GM21423 (cell line): ENCODE results near the gene IL4I1.

ENCODE experiments used
- ATAC-seq: cut with Tn5 transposase; IDR thresholded peaks from one replicate; pipeline ENCODE4 v1.9.1; 2021; ENCODE audit warnings: mild to moderate bottlenecking, moderate library complexity; ENCODE audit not compliant: unreplicated experiment

Gene IL4I1

DNA sequence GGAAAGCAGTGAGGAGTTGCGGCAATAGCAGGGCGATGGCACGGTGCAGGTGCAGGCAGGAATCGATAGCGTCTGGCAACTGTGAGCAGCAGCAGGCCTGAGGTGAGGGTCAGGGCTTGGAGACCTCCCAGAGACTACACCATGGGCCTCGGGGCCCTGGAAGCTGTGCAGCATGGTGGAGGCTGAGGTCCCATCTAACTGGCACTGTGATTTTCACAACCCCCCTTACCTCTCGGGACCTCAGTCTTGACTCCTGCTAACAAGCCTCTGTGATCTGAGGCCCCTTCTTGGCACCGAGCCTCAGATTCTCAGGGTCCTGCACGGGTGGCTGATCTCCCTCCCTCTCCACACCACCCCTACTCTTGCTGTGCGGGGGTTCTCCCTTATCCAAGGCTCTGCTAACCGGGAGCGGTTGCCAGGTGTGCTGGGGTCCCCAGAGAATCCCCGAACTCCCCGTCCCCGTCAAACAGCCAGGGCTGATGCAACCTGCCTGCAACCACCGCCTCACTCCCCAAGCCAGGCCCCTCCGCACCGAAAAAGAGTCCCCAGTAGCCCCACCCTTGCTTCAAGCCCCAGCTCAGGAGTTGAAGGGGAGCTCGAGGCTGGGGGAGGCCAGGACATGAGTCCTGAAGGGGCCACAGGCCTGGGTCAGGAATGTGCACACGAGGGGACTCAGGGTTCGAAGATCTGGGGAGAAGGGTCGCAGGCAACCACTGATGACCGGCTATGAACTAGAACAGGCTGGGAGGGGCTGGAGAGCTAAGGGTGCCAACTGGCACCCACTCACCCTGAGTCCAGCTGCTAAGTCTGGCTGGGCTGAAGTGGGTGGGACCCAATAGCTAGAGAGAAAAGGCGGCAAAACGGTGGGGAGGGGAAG, 27.6 kb upstream of the IL4I1 start:
- ATAC-seq = no peak

DNA sequence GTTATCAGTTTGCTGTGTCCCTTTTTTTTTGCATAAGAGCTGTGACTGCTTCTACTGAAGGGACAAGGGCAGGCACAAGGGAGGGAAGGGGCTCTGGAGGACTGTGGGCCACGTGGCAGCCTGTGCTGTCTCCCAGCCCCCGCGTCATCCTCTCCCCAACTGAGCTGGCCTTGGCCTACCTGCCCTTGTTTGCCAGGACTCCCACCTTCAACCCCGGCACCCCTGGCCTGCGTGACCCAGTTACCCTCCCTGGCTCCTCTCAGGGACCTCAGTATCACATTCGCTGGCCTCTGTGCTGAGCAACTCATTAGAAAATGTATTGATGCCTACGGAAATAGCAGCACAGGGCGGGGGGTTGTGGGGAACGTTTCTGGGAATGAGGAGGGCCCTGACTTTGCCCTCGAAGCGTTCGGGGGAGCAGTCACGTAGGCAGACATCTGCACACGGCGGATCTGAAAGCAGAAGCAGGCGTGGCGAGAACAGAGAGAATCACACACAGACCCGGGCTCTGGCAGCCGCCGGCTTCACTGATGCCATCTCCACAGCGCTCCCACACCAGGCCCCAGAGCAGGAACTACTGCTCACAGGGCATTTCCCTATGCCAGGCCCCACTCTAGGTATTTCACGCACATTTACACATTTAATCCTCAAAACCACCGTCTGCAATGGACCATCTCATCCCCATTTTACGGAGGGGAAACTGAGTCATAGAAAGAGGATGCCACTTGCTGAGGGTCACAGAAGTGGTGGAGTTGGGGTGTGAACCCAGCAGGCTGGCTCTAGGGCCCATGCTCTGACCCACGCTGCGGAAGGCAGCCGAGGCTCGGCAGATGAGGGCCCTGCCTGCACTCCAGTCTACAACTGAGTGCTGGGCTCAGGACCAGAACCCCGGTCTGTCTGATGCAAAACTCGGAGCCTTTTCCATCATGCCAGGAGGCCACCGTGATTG, 26.6 kb upstream of the IL4I1 start:
- no peak for ATAC-seq

DNA sequence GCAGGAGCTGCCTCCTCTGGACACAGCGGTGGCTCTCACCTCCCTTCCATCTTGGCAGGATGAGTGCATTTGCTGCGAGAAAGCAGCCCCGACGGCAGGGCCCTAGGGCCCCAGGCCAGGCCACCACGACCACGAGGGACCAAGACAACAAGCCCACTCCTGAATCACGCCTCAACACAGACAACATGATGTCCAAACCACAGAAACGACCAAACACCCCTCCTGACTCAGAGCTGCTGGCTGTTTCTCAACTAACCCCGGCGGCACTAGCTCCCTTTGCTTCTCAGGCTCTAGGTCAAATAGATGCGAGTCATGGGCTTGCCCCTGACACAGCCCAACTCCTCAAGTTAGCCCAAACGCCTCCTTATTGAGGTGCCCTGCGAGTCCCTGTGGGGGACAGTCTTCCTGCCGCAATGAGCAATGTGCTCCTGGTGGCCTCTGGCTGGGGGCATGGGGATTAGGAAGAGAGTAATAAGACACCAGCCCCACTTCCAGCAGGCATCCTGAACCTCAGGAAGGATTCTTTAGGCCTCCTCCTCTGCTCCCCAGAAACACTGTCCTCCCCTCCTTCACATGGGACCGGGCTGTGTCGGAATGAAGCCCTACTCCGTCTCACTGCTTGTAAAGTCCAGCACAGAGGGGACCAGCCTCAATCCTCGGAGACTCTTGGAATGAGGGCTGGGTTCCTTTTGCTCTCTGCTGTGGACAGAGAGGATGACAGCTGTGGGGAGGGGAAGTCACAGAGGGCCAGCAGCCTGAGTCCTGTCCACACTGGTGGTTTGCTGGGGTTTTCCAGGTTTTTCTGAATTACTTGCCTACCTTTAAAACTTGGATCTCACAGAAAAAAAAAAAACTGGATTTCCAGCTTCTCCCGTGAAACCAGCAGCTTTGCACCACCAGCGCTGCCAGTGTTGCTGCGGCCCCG, 25.4 kb upstream of the IL4I1 start:
- ATAC-seq = no peak

DNA sequence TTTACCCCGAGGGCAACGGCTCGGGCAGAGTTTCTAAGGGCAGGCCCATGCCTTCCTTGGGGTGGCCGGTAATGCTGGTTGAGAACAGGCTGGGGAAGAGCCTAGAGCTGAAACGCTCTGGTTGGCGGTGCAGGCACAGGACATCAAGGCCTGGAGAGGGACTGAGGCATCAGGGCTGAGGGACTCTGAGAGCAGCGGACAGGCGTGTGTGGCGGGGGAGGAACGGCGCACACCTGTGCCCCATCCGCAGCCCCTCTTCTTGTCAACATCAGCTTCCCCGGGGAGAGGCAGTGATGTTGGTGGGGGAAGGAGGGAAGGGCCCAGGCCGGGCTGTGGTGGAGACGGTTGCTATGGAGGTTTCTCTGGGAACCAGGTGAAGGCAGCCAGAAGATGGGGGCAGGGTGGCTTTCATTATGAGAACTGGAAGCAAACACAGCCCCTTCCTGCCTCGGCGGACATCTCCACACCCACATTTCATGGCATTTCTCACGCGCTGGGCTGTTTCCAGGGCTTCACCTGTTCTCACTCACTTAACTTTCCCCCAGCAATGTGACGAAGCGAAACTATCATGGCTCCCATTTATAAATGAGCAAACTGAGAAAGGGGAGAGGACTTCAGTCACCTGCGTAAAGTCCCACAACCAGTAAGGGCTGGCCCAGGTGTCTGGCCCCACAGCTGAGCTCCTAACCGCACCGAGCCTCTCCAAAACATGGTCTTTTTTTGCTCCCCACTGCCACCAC, 24.1 kb upstream of the IL4I1 start:
- no peak for ATAC-seq

DNA sequence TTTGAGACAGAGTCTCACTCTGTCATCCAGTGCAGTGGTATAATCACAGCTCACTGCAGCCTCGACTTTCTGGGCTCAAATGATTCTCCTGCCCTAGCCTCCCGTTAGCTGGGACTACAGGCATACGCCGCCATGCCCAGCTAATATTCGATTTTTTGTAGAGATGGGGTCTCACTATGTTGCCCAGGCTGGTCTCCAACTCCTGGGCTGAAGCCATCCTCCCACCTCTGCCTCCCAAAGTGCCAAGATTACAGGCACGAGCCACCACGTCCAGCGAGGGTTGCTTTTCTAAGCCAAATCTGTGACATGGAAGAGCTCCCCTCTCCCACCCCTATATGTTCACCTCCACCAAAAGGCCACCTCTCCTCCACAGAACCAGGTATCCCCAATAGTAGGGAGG, 21.4 kb upstream of the IL4I1 start:
- ATAC-seq = no peak

DNA sequence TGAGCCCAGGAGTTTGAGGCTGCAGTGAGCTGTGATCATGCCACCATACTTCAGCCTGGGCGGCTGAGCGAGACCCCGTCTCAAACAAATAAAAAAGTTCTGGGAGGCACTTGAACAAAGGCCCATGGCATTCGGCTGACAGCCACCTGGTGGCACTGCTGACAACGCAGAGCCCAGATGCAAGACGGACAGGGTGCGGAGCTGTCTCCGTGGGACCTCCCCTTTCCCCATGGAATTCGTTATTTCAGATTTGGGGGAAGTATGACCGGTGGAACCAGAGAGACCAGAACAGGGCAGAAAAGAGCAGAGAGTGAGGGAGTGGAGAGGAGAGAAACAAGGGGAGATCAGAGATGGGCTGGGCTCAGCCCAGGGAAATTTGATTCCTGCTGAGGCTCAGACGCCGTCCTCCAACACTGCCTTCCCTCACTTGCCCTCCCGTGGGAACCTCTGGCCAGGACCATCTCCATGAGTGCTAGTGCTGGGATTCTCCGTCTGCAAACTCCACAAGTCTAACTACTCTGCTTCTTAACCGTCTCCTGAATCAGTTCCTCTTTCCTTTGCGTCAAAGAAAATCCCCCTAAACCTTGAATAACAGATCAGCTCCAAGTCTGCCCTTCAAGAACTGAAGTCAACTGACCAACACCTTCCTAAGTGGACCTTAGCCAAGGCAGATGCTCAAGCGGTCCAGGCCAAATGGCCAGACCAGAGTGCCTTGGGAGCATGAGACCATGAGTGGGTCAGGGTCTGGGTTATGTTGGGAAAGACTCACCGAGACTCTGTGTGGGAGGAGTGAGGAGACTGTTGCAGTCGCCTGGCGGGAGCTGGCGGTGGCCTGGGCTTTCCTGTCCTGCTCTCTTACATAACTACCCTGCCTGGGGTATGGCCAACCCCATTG, 20.4 kb upstream of the IL4I1 start:
- ATAC-seq = no peak

DNA sequence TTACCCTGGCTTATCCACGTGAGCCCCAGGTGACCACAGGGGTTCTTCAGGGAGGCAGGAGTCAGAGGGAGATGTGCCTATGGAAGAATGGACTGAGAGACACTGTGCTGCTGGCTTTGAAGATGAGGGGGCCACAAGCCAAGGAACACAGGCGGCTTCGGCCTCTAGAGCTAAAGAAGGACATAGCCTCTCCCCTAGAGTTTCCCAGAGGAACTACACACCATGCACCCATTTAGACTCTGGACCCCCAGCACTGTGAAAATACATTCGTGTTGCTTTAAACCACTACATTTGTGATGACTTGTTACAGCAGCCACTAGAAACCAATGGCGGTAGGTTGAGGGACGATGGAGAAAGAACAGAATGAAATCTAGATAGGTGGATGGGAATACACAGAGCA, 18.6 kb upstream of the IL4I1 start:
- ATAC-seq = no peak

DNA sequence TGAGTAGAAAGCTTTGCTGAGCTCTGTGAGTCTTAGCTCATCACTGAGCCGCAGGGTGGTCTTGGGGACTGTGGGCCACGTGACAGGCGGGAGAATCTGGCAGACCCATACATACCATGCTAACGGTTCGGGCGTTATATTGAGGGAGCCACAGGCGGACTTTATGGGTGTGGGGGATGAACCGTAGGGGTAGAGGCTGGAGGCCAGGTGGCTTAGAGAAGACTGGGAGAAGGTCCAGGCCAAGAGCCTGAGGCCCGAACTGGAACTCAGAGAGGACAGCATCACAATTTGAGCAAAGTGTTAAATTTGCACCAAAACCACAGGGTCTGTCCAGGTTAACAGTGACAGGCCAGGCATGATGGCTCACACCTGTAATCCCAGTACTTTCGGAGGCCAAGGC, 17.0 kb upstream of the IL4I1 start:
- no peak for ATAC-seq

DNA sequence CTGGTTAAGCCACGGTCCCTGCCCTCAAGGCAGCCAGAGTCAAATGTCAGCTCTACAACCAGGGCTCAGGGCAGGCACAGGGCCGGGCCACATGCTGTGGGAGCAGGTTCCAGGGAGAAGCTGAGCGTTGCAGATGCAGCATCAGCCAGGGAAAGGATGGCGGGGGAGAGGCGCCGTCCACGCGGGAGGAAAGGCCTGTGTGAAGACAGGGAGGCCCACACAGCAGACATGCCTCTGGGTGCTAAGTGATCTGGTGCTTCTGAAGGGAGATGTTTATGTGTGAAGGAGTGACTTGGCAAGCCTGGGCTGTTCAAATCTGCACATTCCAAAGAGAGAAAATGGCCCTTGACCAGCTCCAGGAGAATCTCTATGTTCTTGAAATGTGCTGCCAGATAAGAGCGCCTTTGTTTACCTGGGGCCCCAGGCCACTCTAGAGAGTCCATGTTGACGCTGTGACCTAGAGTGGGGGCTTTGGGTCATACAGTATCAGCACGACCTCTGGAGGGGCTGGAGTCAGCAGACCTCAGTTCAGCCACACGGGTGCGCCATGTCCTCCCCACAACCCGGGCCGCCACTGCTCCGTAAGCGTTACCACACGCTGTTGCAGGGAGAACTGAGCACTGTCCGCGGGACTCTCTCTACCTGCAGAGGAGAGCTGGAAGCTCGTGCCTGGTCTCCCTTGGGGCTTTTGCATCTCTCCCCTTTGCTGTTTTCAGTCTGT, 16.4 kb upstream of the IL4I1 start:
- ATAC-seq = no peak

DNA sequence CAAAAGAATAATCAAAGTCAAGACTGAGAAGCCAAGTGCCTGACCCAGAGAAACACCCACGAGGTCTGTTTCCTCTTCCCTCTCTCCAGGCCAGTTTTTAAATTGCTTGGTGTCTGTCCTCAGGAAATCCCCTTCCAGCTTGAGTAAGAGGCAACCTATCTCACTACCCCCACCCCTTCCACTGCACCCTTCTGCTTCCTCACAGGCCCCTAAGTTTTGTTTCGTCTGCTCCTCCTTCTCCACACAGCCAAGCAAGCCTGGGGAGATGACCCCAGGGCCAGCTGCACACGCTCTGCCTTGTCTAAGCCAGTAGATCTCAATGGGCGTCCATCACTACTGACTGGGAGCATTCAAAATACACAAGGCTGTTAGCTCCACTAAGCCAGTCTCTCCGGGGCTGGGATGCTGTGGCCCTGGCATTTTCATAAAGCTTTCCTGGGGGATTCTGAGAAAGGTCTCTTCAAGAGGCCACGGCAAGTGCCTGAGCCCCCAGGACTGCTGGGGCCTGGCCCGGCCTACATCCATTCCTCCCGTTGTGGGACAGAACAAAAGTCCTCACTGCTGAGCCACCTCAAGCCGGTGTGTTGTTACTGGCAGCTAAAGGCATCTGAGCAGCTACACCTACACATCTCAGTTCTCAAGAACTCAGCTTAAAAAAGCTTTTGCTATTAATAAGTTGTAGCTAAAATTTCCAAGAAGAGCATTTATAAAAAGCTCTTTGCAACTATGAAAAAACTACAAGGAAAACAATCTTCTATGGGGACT, 14.9 kb upstream of the IL4I1 start:
- ATAC-seq = no peak

DNA sequence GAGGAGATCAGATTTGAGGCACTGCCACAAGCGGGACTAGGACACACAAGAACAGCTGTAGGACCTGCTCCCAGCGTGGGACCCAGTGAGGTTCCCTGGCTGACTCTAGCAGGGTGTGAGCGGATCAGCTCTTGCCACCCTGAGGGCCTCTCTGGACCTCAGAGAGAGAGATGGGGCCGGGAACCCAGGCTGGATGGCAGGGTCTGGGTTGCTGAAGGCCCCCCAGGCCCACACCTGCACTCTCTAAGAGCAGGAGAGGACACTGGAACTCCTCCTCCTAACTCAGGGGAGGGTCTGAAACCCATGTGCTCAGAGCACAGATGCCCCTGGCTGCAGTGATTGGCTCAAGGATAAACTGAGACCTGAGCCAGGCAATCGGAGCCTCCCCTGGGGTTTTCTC, 13.5 kb upstream of the IL4I1 start:
- no peak for ATAC-seq

DNA sequence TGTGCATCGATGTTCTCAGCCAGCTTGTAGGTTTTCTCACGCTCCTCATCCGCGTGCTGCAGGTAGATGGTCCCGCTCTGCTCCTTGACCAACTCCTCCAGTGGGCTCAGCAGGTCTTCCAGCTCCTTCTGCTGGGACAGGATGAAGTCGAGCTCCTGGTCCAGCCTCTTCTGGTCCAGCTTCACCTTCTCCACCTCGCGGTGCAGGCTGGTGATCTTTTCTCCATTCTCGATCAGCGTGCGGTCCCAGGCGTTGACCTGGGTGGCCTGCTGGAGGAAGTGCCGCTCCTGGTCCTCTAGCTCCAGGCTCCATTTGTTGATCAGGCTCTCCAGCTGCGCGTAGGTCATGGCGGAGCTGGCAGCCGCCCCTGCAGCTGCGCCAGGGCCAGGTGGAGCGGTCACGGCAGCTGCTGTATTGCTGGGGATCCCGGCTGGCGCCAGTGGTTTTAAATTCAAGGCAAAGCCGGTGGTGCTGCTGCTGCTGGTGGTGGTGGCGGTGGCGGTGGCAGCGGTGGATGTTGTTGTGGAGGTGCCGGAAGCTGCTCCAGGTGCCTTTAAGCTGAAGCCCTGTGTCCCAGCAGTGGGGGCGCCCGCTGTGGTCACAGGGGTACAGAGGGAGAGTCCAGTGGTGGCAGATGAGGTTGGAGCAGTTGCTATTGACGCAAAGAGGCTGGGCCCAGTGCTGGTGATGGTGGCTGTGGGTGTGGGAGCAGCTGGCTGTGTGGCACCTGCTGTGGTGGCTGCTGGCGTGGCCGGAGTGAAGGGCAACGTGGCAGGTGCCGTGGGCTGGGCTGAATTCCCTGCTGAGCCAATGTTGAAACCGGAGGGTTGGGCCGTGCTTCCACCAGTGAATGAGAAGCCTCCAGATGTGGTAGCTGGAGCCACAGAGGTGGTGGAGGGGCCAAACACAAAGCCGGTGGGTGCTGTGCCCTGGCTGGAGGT, 12.1 kb upstream of the IL4I1 start:
- ATAC-seq = no peak

DNA sequence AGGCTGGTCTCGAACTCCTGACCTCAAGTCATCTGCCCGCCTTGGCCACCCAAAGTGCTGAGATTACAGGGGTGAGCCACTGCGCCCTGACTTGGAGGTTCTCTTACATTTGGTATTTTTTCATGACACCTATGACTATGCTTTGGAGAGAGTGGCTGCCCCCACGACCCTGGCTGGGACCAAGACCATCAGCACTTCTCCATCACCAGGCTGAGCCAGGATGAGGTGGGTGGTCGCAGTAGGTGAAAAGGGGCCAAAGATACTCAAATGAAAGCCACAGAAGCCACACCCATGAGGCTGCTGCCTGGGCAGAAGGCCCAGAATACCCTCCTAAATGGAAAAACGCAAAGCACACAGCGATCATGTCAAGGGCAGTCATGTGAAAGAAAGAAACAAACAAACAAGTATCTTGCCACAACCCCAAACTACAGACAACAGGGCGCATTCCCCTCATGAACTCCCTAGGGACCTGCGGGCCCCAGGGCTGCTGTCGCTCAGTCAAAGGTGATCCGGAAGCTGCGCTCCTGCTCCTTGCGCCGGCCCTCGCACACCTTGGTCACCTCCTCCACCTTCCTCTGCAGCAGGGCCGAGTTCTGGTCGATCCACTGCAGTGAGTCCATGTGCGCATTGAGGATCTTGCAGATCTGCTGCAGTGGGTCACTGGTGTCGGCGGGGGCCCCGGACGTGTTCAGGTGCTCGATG, 11.2 kb upstream of the IL4I1 start:
- no peak for ATAC-seq

DNA sequence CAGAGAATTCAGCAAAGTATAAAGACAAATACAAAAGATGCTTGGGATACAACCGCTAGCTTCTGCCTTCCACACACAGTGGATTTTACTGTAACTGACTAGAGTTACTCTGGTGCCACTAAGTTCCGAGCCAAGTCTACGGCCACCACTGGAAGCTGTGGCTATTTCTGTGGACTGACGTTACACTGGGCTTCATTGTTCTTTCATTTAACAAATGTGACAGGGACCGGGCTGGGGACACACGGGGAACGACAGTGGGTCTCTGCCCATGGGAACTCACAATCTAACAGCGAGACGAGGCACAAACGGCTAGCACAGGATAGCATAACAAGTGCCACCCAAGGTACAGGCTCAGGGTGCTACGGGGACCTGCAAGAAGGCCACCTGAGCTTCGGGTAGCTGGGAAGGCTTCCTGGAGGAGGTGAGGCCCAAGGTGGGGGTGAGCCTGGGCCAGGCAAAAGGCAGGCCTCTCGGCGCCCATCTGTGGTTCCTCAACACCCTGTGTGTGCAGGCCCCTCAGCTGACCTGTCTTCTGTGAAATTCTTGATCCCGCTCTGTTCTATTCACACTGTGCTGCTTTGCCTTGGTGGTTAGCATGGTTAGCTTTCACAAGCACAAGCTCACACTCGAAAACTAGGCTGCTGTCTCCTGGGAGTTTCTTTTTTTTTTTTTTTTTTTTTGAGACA, 10.3 kb upstream of the IL4I1 start:
- no peak for ATAC-seq

DNA sequence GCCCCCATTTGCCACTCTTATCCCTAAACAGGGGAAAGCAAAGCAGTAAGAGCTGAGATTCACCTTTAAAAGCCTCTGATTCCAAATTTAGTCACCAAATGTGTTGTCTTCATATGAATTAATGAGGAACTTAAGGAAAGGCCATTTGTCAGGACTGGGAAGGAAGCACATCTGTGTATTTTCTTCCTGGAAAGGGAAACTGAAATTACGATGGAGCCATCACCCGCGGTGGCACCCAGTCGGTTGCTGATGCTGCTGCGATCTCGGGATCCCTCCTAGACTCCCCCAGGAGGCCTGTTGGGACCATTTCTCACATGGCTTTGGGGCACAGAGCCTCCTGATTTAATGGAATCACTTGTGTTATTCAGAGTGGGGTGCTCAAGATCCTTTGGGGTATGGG, 7.4 kb upstream of the IL4I1 start:
- ATAC-seq = no peak
